LHCN-M2 (cell line): Measurements from ENCODE around the gene BTC. TPM values are rescaled to one million over a fixed set of nuclear protein-coding genes. Genes with fewer than 3 reads are reported as not detected.
"Not testable (repeated sequence)": the region's sequence is repeated elsewhere in the genome, so short reads cannot be mapped to it uniquely, and the experiment has no call there.

Experiments used
- DNase-seq: peaks from one replicate; pipeline ENCODE4 v3.0.0-alpha.2; 2012; ENCODE audit warnings: low read depth
- polyA plus RNA-seq: library from polyadenylated mRNA; unstranded; fragments of >200 nt; gene quantifications from one replicate; pipeline ENCODE4 v1.2.1, GENCODE V29; 2012; ENCODE audit warnings: missing spikeins
- total RNA-seq: library from RNA; depleted of rRNA; stranded (reverse); fragments of >200 nt; gene quantifications from 2 replicates; pipeline ENCODE4 v1.2.3, GENCODE V29; 2014; rRNA removed

Gene BTC, protein sequence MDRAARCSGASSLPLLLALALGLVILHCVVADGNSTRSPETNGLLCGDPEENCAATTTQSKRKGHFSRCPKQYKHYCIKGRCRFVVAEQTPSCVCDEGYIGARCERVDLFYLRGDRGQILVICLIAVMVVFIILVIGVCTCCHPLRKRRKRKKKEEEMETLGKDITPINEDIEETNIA
- 0.32 and 0.40 TPM in 2 replicates for total RNA-seq
- polyA plus RNA-seq, result 0.10 TPM

DNA sequence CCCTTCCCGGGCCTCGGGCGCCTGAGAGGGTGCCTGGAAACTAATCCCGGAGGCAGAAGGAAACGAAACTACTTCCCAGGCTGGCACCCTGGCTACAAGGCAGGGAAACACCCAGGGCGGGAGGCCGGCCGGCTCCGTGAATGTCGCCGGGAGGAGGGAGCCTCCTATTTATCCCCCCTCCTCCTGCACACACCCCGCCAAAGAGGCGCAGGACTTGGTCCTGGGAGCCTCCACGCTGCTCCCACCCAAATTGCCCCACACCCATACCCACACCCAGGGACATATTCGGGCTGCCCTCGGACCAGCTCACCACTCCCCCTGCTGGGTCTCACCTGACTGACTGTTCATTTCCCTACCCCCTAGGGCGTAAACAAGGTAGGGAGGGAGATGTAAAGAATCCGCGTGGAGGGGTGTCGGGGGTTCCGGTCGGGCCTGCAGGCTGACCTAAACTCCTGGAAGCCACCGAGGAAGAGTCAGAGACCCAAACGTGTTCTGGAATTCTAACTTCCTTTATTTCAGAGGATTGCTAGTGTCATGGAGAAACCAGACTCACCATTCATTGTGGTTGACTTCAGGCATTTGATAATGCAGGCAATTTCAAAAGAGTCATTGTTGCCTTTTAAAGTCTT is at the start of gene BTC:
BTC (minus strand) TSS at position 142 of the 629 bp plus-strand sequence. CDS start 198 bp downstream, outside the sequence.
- peak; percentile 40 for DNase-seq

- DNase-seq, result peak; percentile 37
These were observed 46.7 kb upstream of the BTC start for GRCh38 chr4:74840936-74841509.

DNA sequence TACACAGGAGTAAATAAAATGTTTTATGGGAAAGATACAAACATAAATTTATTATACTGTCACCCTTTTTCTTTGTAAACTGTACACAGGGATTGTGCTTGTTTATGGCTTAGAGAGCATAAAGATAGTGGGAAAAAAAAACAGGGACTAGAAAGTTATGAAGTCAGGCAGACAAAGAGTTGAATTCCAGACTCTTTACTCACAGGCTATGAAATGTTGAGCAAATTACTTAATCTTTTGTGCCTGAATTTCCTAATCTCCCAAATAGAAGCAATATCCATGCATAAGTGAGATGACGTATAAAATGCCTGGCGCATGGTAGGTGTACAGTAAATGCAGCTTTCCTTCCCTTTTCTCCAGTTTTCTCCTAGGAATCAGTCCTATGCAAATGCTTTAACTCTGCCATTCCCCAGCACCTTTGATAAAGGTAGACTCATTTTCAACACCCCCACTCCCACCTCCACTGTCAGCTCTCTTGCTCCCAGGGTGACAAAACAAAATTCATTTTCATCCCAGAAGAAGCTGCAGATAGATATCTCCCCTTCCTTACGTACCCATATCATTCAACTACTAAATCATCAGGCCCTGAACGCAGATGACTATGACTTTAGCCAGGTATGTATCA is 44.5 kb upstream of the BTC start:
- peak; percentile 30 for DNase-seq

DNA sequence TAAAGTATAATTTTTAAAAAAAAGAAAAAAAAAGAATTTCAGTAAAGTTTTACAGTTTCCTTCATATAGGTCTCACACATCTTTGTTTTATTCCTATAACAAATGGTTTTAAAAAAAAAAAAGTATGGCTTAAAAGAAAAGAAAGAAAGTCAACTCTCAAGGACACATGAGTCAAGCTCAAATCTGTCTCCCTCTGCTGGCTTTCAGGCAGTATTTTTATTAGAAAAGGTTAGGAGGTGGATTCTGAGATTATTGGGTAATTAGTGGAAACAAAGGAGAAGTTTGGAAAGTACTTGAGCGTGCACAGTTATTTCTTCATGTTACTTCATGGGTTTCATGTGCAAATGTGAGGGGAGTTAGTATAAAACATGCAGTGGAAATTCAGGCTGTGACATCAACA is 36.6 kb upstream of the BTC start:
- DNase-seq, result no peak

- no peak for DNase-seq
These were observed 28.9 kb upstream of the BTC start for GRCh38 chr4:74823194-74823593.

DNA sequence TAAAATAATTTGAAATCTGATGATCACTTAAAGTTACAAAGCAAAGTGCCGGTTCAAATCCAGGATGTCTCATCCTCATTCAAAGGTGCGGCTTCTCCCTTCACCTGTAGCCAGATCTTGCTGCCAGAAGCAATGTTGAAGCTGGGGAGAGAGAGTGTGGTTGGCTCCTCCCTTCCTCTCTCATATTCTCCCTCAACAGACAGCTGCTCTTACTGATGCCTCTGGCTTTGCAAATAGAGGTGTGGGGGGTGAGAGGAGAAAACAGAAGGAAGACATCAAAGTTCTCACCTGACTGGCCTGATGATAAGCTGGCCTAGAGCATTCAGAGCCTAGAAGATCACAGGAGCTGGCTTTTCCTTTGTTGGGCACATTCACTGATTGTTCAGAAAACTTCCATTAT is 28.3 kb upstream of the BTC start:
- DNase-seq, result no peak

DNA sequence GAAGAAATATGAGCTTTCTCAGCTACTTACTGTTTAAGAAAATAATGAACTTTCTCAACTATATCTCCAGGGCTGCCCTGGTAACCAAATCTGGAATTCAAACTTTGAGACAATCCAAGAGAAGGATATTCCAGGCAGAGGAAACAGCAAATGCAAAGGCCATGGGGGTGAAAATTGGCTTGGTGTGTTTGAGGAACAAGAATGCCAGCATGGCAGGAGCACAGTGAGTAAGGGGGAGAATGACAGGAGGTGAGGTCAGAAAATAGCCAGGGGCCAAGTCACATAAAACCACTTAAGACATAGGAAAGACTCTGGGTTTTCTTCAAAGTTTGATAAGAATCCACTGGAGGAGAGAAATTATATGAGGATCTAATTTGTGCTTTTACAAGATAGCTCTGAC is 27.2 kb upstream of the BTC start:
- no peak for DNase-seq

GRCh38 chr4:74814052-74814451 is 19.7 kb upstream of the BTC start:
- no peak for DNase-seq

DNA sequence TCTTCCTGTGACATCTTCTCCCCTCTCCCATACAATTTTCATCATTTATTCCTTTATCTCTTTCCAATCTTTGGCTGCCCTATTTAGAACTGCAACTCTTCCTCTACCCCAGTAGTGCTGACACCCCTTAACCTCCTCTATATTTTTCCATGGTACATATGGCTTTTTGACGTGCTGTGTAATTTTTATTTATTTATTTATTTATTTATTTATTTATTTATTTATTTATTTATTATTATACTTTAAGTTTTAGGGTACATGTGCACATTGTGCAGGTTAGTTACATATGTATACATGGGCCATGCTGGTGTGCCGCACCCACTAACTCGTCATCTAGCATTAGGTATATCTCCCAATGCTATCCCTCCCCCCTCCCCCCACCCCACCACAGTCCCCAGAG is 17.7 kb upstream of the BTC start:
- not testable (repeated sequence) for DNase-seq

- peak; percentile 86 for DNase-seq
These were observed 11.3 kb upstream of the BTC start for GRCh38 chr4:74805601-74806000.

- DNase-seq, result no peak
These were observed 6.0 kb upstream of the BTC start for GRCh38 chr4:74800310-74800709.

- DNase-seq, result no peak
These were observed 2.3 kb upstream of the BTC start for GRCh38 chr4:74796631-74797030.

DNA sequence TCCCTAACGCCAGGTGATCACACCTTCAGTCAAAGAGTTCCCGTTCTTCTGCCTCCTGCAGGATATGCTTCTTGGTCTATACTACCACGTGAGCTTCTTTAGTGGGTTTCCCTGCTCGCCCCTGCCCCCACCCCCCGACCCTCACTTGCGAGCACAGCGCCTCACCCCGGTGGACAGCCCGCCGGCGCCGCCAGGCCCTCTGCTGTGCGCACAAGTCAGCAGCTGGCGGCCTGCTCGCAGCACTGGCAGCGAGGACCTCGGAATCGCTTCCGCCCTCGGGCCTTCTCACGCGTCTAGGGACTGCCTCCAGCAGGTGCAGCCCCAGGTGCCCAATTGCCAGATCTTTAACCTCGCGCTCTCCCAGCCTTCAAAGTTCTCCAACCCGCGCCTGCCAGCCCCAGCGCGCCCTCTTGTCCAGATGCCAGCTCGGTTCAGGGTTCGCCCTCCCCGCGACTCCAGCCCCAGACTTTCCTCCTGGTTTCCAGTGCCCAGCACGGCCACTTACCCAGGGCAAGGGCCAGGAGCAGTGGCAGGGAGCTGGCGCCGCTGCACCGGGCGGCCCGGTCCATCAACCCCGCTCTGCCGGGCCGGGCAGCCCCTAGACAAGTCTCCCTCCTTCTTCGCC is 454 bp downstream of the BTC start:
- peak; percentile 50 for DNase-seq

GRCh38 chr4:74790652-74791051 is 3.7 kb downstream of the BTC start:
- DNase-seq, result no peak

- DNase-seq, result no peak
These were observed 4.8 kb downstream of the BTC start for GRCh38 chr4:74789518-74789917.

- peak; percentile 50 for DNase-seq
These were observed 16.8 kb downstream of the BTC start for GRCh38 chr4:74777531-74777930.

DNA sequence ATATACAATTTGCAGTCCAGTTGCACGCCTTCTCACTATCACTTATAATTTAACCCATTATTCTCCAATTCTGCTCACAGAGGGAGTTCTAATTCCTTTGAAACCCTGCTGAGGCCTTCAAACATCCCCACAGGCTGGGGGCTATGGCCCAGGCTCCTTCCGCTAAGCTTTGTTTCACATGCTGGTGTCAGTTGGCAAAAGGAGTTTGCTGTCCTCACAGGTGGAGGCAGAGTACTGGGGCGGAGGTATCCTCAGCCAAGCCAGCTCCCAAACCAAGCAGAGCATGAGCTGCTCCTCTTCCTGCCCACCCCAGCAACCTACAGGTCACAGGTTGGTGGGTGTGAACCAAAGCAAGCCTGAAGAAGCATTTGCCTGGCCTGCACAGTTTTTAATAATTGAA is 21.5 kb downstream of the BTC start:
- DNase-seq, result no peak

GRCh38 chr4:74772106-74772505 is 22.2 kb downstream of the BTC start:
- peak; percentile 67 for DNase-seq

DNA sequence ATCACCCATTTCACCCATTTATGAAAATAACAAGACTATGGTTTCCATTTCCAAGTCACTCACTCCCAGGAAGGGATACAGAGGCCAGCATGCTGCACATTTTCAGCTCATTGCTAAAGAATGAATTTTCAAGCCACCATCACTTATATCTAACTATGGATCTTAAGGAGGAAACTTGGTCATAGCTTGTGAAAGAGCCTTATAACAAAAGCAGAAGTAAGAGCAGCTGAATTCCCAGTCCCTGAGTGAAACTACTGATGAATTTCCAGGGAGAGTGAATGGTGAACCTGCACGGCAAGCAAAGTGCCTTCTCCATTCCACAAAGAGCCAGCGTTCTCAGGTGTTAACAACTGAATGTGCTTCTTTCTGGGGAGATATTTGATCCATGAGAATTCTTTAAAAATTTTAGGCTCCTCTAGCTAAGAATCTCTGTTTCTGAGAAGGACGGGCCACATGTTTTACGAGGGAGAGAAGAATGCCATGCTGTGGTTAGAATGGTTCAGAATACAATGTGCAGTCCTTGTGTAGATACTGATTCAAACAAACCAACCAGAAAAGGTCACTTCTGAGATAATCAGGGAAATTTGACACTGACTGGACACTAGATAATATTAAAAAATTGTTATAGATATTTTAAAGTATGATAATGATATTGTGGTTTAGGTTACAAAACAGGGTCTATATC is 24.0 kb downstream of the BTC start:
- DNase-seq, result peak; percentile 32

DNA sequence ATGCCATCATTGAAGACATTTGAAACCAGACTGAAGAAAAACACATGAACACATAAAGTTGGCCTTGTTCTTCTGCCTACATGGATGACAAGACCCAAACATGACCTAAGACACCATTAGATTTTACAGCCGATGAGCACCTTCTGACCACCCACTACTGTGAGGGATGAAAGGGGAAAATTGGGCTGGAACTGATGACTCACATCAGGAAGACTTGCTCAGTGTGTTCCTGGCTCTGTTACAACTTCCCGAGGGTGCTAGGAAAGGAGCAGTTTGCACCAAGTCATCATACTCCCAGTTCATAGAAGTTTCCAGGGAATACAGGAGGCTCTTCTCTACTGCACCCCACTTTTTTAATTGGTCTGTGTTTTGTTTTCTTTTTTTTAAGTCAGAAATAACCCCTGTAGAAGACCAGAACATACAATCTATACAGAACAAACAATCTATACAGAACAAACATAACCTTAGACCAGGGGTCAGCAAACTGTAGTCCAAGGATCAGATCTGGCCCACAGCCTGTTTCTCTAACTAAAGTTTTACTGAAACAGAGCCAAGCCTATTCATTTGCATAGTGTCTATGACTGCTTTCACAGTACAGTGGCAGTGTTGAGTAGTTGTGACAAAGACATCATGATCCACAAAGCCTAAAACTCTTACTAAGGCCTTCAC is 25.3 kb downstream of the BTC start:
- DNase-seq, result peak; percentile 69

DNA sequence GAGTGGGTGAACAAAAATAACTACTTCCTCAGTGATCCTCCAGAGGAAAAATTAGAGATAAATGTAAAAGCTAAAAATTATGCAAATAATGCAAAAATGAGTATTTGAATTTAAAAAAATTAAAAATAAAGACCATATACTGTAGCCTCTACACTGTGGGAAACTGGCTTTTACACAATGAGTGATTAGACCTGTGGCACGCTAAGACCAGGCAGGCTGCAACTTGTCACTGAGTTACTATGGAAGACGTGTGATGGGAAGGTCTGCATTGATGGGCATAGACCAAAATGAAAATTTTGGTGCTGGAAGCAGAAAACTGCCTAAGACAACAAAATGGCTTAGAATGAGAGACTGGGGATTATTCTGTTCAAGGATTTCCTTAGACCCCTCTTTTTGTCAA is 30.2 kb downstream of the BTC start:
- DNase-seq, result no peak
